ENCODE results near the gene RUFY3. TPM values are rescaled to one million over a fixed set of nuclear protein-coding genes. Genes with fewer than 3 reads are reported as not detected.
A peak's percentile ranks its signal among the peaks of the same experiment; 100 is the strongest.
"Not testable (repeated sequence)": the region's sequence is repeated elsewhere in the genome, so short reads cannot be mapped to it uniquely, and the experiment has no call there.

Gene RUFY3, protein sequence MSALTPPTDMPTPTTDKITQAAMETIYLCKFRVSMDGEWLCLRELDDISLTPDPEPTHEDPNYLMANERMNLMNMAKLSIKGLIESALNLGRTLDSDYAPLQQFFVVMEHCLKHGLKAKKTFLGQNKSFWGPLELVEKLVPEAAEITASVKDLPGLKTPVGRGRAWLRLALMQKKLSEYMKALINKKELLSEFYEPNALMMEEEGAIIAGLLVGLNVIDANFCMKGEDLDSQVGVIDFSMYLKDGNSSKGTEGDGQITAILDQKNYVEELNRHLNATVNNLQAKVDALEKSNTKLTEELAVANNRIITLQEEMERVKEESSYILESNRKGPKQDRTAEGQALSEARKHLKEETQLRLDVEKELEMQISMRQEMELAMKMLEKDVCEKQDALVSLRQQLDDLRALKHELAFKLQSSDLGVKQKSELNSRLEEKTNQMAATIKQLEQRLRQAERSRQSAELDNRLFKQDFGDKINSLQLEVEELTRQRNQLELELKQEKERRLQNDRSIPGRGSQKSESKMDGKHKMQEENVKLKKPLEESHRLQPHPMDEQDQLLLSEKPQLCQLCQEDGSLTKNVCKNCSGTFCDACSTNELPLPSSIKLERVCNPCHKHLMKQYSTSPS
- polyA plus RNA-seq, result 16.8 TPM

DNA sequence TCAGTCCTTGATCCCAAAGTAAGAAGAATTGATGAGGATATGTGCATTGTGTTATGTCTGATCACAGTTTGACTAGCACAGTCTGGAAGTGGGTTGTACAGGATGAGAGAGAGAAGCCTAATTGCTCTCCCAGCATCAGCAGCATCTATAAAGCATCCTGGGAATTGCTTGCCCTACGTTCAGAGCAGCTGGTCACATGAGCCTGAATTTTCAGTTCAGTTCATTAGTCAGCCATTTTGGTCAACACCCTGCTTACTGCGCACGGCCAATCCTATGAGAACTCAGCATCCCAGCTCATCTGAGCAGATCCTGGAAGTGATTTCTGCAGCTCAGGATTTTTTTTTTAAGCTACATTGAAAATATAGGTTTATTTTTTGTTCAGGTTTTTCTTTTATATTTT lies at the start of gene RUFY3:
Gene RUFY3, plus strand, starts transcription at position 218 of the 400 bp plus-strand sequence. CDS start 610 bp downstream, outside the sequence.
- H3K36me3 Mint-ChIP-seq, result no peaks in the 10 kb centered on the region
- H3K4me3 Mint-ChIP-seq, result no peak within 1 kb of the TSS
- no peaks in the 10 kb centered on the region for H3K9me3 Mint-ChIP-seq
- peak within 1 kb of the TSS in 1 of 3 donors; percentile 31 for H3K27ac Mint-ChIP-seq
- H3K4me1 Mint-ChIP-seq, result peaks cover 14 to 25% (median 18%) of the 10 kb centered on the region in 3 donors
- no peaks in the 10 kb centered on the region for H3K27me3 Mint-ChIP-seq

DNA sequence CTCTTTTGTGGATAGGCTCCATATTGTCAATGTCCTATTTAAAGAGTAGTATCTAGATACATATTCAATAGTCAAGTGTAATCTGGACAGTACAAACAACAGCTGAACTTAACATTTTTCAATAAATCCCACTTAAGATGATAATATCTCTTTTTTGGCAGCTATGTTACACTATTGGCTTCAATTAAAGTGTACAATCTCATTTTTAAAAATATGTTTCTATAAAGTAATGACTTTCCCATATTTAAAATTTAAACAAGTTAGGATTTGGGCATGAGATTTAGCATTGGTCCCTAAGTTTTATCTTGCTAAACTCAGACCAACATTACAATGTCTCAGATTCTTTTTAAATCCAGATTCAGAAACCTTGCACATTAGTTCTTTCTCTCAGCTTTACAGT lies 47.6 kb upstream of the RUFY3 start:
- Mint-ChIP-seq H3K4me3 (no peak overlapping the region), H3K27me3 (no peaks in the 10 kb centered on the region), H3K27ac (no peak overlapping the region), H3K4me1 (peaks cover 49 to 58% (median 50%) of the 10 kb centered on the region in 3 donors), H3K36me3 (peaks cover 3% of the 10 kb centered on the region), H3K9me3 (no peaks in the 10 kb centered on the region)

DNA sequence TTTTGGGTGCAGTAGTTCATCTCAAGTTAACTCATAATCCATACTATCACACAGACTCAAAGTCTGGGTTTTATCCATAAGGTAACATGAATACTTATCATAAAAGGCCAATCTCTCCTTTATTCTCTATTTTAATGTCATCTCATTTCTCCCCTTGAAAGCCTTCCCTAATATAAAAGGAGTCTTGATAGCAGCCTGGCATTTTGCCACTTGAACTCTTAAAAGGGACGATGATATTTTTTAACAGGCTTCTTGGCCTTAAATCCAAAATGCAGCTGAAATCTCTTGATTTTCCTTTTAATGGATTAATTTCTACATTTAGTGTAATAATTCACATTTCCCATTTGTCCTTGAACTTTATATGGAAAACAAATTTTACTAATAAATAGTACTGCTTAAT lies 47.0 kb upstream of the RUFY3 start:
- Mint-ChIP-seq H3K4me3 (no peak overlapping the region), H3K9me3 (no peaks in the 10 kb centered on the region), H3K4me1 (peaks cover 54 to 61% (median 55%) of the 10 kb centered on the region in 3 donors), H3K36me3 (peaks cover 3% of the 10 kb centered on the region), H3K27me3 (no peaks in the 10 kb centered on the region), H3K27ac (no peak overlapping the region)

DNA sequence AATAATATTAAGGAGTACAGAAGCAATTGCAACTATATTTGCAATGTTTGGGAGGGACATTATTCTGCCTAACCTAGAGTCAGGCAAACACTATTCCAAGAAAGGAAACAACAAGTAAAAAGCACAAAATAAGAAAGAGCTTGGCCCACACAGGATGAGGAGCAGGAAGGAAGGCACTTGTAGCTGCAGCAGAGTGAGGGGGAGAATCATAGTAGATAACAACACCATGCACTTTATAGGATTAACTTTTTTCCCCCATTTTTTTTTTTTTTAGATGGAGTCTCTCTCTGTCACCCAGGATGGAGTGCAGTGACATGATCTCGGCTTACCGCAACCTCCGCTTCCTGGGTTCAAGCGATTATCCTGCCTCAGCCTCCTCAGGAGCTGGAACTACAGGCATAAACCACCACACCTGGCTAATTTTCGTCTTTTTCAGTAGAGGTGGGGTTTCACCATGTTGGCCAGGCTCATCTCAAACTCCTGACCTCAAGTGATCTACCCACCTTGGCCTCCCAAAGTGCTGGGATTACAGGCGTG lies 45.1 kb upstream of the RUFY3 start:
- Mint-ChIP-seq H3K4me3 (peak overlapping the region; percentile 10 to 83 (median 37)), H3K27ac (peak overlapping the region in 1 of 3 donors; percentile 4), H3K27me3 (no peaks in the 10 kb centered on the region), H3K36me3 (no peaks in the 10 kb centered on the region), H3K9me3 (no peaks in the 10 kb centered on the region), H3K4me1 (peaks cover 52 to 62% (median 57%) of the 10 kb centered on the region in 3 donors)

DNA sequence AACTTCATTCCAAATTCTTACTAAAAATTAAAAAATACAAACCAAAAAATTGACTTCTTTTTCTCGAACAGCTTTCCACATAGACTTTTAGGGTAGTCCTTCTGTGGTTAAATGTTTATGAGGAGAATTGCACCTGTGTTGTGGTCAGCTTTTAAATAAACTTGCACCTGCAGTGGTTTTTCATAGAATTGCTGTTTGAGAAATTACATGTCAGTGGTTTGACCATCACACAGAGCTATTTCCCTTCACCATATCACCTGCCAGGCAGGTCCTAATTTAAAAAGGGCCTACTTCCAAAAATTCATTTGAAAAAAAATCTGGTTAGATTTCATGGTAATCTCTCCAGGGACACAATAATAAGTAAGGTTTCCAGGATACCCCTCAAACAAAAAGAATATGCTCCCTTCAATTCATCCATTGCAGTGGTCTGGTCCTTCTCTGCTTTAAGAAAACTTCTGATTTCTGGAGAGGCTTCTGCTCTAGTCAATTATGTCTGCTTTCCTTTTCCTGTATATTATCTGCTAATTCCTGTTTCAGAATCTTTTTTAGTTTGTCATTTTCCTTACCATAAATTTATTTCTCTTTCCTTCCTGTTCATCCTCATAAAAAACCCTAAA lies 43.3 kb upstream of the RUFY3 start:
- peak overlapping the region; percentile 10 to 73 (median 50) for H3K27ac Mint-ChIP-seq
- H3K4me1 Mint-ChIP-seq, result peaks cover 50 to 62% (median 51%) of the 10 kb centered on the region in 3 donors
- no peaks in the 10 kb centered on the region for H3K27me3 Mint-ChIP-seq

DNA sequence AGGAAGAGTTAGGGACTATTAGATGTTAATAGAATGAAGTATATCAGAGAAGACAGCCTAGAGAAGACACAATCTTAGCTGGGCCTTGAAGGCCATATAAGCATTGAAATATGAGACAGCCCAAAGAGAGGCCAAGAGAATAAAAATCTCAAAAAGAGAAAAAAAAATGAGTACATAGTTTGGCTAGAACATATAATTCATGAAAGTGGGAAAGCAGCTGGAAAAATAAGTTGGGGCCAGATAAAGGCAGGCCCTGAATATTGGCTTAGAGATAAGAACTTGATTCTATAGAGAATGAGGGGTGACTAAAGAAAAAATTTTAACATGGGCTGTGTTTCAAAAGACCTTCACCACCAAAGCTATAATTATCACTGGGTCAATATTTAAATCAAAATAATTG lies 40.8 kb upstream of the RUFY3 start:
- peaks cover 43 to 50% (median 43%) of the 10 kb centered on the region in 3 donors for H3K4me1 Mint-ChIP-seq
- H3K27me3 Mint-ChIP-seq, result no peaks in the 10 kb centered on the region
- H3K9me3 Mint-ChIP-seq, result no peaks in the 10 kb centered on the region
- peak overlapping the region; percentile 32 to 91 (median 81) for H3K27ac Mint-ChIP-seq
- H3K36me3 Mint-ChIP-seq, result no peaks in the 10 kb centered on the region
- peak overlapping the region; percentile 52 to 61 (median 57) for H3K4me3 Mint-ChIP-seq

More for the DNA sequence above, 43.3 kb upstream of the RUFY3 start:
- Mint-ChIP-seq H3K4me3 (peak overlapping the region; percentile 34 to 89 (median 67)), H3K36me3 (no peaks in the 10 kb centered on the region), H3K9me3 (no peaks in the 10 kb centered on the region)

DNA sequence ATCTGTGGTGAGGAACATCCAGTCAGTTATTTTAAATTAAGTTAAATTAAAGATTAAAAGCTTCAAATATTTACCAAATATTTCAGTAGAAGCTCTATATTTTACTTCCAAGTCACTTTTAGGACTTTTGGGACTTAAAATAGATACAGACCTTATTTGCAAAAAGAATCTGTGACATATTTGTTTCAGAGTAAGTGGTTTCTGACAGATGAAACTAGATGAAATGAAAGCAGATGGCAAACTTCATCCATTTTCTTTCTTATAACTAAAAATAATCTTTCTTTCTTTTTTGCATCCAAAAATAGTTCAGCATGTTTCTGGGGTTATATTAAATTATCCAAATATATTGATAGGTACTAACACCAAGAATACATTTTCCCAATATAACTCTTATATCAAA lies 40.1 kb upstream of the RUFY3 start:
- Mint-ChIP-seq H3K9me3 (no peaks in the 10 kb centered on the region), H3K27ac (no peak overlapping the region), H3K36me3 (no peaks in the 10 kb centered on the region), H3K4me3 (no peak overlapping the region), H3K4me1 (peaks cover 37 to 44% (median 38%) of the 10 kb centered on the region in 3 donors), H3K27me3 (no peaks in the 10 kb centered on the region)

DNA sequence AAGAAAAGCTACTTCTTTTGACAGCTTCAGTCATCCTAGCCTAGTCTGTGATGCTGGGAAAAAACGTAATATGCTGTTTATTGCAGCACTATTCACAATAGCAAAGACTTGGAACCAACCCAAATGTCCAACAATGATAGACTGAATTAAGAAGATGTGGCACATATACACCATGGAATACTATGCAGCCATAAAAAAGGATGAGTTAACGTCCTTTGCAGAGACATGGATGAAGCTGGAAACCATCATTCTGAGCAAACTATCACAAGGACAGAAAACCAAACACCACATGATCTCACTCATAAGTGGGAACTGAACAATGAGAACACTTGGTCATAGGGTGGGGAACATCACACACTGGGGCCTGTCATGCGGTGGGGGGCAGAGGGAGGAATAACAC lies 39.6 kb upstream of the RUFY3 start:
- not testable (repeated sequence) for H3K27me3 Mint-ChIP-seq, H3K9me3 Mint-ChIP-seq, H3K36me3 Mint-ChIP-seq
- Mint-ChIP-seq H3K27ac (peak overlapping the region in 1 of 3 donors; percentile 9), H3K4me1 (peaks cover 32 to 39% (median 34%) of the 10 kb centered on the region in 3 donors), H3K4me3 (peak overlapping the region in 1 of 4 donors; percentile 13)

DNA sequence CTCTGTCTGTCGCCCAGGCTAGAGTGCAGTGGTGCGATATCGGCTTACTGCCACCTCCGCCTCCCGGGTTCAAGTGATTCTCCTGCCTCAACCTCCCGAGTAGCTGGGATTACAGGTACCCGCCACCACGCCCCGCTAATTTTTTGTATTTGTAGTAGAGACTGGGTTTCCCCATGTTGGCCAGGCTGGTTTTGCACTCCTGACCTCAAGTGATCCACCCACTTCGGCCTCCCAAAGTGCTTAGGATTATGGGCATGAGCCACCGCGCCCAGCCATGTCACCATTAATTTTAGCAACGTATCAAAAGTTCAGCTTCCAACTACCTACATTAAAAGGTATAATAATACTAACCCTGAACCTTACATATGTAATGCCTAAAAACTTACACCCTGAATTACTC lies 34.4 kb upstream of the RUFY3 start:
- Mint-ChIP-seq H3K27ac (peak overlapping the region; percentile 97 to 99 (median 99)), H3K36me3 (no peaks in the 10 kb centered on the region), H3K9me3 (no peaks in the 10 kb centered on the region), H3K27me3 (peaks cover 2% of the 10 kb centered on the region), H3K4me3 (peak overlapping the region; percentile 98 to 99 (median 99)), H3K4me1 (peaks cover 23 to 33% (median 29%) of the 10 kb centered on the region in 3 donors)

DNA sequence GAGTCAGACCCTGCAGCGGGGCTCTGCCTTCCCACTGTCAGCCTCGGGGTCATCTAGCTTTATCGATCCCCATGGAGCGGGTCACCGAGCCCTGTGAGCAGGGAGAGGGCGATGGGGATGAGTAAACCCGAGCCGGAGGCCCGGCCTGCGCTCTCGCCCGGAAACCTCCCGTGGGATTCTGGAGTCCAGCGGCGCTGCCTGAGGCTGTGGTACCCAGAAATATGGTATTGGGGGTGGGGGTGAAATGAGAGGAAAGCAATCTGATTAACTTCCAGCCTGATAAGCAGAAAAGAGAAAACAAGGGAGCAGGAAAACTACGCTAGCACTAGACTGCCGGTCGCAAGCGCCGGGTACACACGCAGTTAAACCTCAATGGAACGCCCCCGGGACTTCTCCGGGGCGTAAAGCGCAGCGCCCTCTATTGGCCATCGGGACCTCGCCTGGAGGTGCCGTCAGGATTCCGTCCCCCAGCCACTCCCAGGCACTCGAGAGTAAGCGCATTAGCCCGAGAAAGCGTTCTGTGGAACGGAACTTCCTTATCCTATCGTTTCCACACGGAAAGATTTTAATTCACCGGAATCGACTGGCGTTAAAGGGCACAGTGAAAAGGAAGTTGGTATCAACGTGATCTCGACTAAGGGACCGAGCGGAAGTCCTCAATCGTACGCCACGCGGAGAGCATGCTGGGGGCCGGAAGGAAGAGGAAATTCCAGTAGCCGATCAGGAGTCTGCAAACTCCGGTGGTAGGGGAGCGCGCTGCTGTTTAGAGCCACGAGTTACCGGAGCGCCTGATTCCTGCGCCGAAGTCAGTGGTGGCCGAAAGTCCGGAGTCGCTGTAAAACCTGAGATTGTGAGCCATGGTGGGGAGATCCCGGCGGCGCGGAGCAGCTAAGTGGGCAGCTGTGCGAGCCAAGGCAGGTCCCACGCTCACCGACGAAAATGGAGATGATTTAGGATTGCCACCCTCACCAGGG lies 33.7 kb upstream of the RUFY3 start, which contains the start of gene UTP3:
Gene UTP3, plus strand, starts transcription at position 712 of the 974 bp plus-strand sequence. Its CDS starts 146 bp downstream, at position 858.
- Mint-ChIP-seq H3K4me3 (peak within 1 kb of the TSS; percentile 98 to 99 (median 99)), H3K27me3 (peaks cover 2% of the 10 kb centered on the region), H3K4me1 (peaks cover 23 to 31% (median 27%) of the 10 kb centered on the region in 3 donors), H3K27ac (peak within 1 kb of the TSS; percentile 97 to 99 (median 99)), H3K36me3 (no peaks in the 10 kb centered on the region), H3K9me3 (no peaks in the 10 kb centered on the region)

DNA sequence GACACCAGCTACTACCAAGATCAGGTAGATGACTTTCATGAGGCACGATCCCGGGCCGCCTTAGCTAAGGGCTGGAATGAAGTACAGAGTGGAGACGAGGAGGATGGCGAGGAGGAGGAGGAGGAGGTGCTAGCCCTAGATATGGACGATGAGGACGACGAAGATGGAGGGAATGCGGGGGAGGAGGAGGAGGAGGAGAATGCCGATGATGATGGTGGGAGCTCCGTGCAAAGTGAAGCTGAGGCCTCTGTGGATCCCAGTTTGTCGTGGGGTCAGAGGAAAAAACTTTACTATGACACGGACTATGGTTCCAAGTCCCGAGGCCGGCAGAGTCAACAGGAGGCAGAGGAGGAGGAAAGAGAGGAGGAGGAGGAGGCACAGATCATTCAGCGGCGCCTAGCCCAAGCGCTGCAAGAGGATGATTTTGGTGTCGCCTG lies 33.0 kb upstream of the RUFY3 start:
- Mint-ChIP-seq H3K4me1 (peaks cover 23 to 29% (median 27%) of the 10 kb centered on the region in 3 donors), H3K27ac (peak overlapping the region; percentile 97 to 99 (median 99)), H3K4me3 (peak overlapping the region; percentile 98 to 99 (median 99)), H3K9me3 (no peaks in the 10 kb centered on the region), H3K27me3 (peaks cover 2% of the 10 kb centered on the region), H3K36me3 (no peaks in the 10 kb centered on the region)

DNA sequence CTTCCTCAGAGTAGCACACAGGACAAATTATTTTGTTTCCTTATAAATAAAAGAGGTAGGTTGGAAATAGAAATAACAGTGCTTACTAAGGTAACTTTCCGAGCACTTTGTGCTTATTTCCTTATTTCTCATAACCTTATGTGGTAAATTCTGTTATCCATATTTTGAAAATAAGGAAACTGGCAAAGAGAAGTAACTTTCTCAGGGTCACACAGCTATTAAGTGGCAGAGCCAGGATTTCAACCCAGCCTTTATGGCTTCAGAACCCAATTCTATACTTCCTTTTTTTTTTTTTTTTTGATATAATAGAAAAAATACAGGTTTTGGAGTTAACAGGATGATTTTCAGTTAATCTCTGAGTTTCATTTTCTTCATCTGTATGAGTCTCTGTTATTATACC lies 30.1 kb upstream of the RUFY3 start:
- no peaks in the 10 kb centered on the region for H3K9me3 Mint-ChIP-seq
- H3K27me3 Mint-ChIP-seq, result peaks cover 2% of the 10 kb centered on the region
- peak overlapping the region in 2 of 3 donors; percentile 66 to 84 for H3K27ac Mint-ChIP-seq
- peaks cover 23 to 29% (median 28%) of the 10 kb centered on the region in 3 donors for H3K4me1 Mint-ChIP-seq
- H3K36me3 Mint-ChIP-seq, result no peaks in the 10 kb centered on the region
- H3K4me3 Mint-ChIP-seq, result peak overlapping the region in 3 of 4 donors; percentile 19 to 63 (median 30)

DNA sequence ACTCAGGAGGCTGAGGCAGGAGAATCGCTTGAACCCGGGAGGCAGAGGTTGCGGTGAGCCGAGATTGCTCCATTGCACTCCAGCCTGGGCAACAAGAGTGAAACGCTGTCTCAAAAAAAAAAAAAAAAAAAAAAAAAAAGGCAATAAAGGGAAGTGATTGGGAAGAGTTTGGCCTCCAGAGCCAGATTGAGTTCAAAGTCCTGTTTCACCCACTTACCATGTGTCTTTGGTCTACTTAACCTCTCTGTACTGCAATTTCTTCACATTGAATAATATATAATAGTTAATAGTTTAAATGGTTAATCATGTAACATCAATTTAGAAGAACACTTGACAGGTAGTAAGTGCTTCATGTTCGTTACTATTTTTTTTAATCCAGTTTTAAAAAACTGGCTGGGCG lies 27.1 kb upstream of the RUFY3 start:
- not testable (repeated sequence) for H3K27me3 Mint-ChIP-seq, H3K4me3 Mint-ChIP-seq, H3K36me3 Mint-ChIP-seq, H3K9me3 Mint-ChIP-seq
- H3K4me1 Mint-ChIP-seq, result peaks cover 13 to 20% (median 19%) of the 10 kb centered on the region in 3 donors
- peak overlapping the region in 1 of 3 donors; percentile 48 for H3K27ac Mint-ChIP-seq

DNA sequence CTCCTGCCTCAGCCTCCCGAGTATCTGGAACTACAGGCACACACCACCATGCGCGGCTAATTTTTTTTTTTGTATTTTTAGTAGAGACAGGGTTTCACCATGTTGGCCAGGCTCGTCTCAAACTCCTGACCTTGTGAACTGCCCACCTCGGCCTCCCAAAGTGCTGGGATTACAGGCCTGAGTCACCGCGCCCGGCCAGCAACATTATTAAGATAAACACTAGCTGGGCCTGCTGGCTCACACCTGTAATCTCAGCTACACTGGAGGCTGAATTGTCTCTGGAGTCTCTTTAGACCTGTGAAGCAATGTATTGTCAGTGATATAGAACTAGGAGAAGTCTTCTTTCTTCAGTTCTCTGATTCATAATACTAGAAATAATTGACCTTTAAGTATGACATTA lies 23.3 kb upstream of the RUFY3 start:
- H3K9me3 Mint-ChIP-seq, H3K27me3 Mint-ChIP-seq, H3K36me3 Mint-ChIP-seq: not testable (repeated sequence)

More for the DNA sequence above, 23.3 kb upstream of the RUFY3 start:
- H3K4me1 Mint-ChIP-seq, H3K4me3 Mint-ChIP-seq, H3K27ac Mint-ChIP-seq: not testable (repeated sequence)
